ENCODE data around the gene ZNF615. TPM values are rescaled to one million over a fixed set of nuclear protein-coding genes. Genes with fewer than 3 reads are reported as not detected.
"Not testable (repeated sequence)": the region's sequence is repeated elsewhere in the genome, so short reads cannot be mapped to it uniquely, and the experiment has no call there.

Gene ZNF615
- total and polyA plus RNA-seq, 3 donors from 2014 or later = 4.7 to 10.3 (median 8.8) TPM

DNA sequence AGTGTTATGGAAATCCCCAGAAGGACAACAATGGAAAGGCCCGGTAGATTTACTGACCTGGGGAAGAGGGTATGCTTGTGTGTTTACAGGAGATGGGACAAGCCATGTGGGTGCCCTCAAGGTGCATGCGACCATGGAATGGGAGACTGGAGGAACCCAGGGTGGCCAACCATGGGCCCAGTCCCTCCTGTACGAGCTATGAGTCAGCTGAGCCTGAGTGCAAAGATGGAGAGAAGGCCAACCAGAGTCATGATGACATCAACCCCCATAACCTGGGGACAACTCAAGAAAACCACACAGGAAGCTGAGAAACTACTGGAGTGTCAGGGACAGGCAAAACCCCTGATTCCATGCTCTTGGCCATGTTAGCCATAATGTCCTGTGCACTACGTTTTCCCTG is 29.1 kb downstream of the ZNF615 start:
- TF ChIP-seq, protein P1, sequence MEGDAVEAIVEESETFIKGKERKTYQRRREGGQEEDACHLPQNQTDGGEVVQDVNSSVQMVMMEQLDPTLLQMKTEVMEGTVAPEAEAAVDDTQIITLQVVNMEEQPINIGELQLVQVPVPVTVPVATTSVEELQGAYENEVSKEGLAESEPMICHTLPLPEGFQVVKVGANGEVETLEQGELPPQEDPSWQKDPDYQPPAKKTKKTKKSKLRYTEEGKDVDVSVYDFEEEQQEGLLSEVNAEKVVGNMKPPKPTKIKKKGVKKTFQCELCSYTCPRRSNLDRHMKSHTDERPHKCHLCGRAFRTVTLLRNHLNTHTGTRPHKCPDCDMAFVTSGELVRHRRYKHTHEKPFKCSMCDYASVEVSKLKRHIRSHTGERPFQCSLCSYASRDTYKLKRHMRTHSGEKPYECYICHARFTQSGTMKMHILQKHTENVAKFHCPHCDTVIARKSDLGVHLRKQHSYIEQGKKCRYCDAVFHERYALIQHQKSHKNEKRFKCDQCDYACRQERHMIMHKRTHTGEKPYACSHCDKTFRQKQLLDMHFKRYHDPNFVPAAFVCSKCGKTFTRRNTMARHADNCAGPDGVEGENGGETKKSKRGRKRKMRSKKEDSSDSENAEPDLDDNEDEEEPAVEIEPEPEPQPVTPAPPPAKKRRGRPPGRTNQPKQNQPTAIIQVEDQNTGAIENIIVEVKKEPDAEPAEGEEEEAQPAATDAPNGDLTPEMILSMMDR (IDR thresholded peaks at IDR 0.05) = no peak
- H3K4me3 ChIP-seq = no peak overlapping the region
- no peak overlapping the region for H3K27ac ChIP-seq
- H3K36me3 ChIP-seq (ENCODE audit: low read depth, missing control alignments) = no peaks in the 10 kb centered on the region
- 91 to 97% methylated on average over 4 of the region's 4 CpGs for WGBS, 2 donors
- H3K4me1 ChIP-seq = peaks cover 9% of the 10 kb centered on the region
- no peaks in the 10 kb centered on the region for H3K9me3 ChIP-seq
- intact Hi-C loops (cut with DNase I; ENCODE audit: low total_unique reads) = no loop called here
- DNase-seq = no peak
- H3K27me3 ChIP-seq = no peaks in the 10 kb centered on the region

DNA sequence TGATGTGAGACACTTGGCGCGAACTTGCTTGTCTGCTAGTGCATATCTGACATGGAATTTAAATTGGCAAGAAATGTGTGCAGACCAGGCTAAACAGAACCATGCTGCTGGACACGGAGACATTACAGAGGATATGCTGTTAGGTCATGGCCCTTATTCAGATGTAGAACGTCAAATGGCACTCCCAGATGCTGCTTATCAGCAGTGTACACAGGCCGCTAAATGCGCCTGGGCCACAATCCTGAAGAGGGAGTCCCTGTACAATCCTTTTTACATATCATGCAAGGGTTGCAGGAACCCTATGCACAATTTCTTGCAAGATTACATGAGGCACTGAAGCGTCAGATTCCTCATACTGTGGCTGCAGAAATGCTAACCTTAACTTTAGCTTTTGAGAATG is 30.7 kb downstream of the ZNF615 start:
- intact Hi-C loops (cut with DNase I; ENCODE audit: low total_unique reads) = no loop called here
- Histone ChIP-seq H3K9me3 (no peaks in the 10 kb centered on the region), H3K27ac (no peak overlapping the region), H3K36me3 (ENCODE audit: low read depth, missing control alignments) (no peaks in the 10 kb centered on the region), H3K4me3 (no peak overlapping the region), H3K4me1 (peaks cover 3% of the 10 kb centered on the region), H3K27me3 (no peaks in the 10 kb centered on the region)
- 60 to 84% methylated on average over 6 to 7 of the region's 7 CpGs for WGBS, 2 donors
- TF ChIP-seq POLR2A (IDR thresholded peaks at IDR 0.05) = no peak
- TF ChIP-seq, protein P1 (IDR thresholded peaks at IDR 0.05) = no peak
- no peak for DNase-seq

DNA sequence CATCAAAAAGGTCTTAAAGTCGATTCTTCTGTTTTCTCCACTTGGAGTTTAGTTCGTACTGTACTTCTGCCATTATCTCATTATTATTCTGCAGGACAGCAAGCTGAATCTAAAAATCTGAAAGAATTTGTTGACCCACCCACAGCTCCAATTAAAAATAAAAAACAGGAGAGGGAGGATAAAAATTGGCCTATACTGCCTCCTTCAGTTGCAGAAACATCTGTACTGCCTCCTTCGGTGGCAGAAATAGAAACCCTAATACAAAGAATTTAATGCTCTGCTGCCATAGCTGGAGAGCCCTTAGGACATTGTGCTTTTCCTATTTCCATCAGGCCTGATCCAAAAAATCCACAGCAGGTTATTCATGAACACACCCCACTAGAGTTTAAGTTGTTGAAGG is 31.2 kb downstream of the ZNF615 start:
- intact Hi-C loops (cut with DNase I; ENCODE audit: low total_unique reads) = no loop called here
- no peak for TF ChIP-seq POLR2A (IDR thresholded peaks at IDR 0.05)
- TF ChIP-seq, protein P1 (IDR thresholded peaks at IDR 0.05) = no peak
- WGBS, 2 donors = 84 to 88% methylated on average over 3 of the region's 3 CpGs
- Histone ChIP-seq H3K27ac (no peak overlapping the region), H3K9me3 (no peaks in the 10 kb centered on the region), H3K27me3 (no peaks in the 10 kb centered on the region), H3K36me3 (ENCODE audit: low read depth, missing control alignments) (no peaks in the 10 kb centered on the region), H3K4me1 (no peaks in the 10 kb centered on the region), H3K4me3 (no peak overlapping the region)
- no peak for DNase-seq

DNA sequence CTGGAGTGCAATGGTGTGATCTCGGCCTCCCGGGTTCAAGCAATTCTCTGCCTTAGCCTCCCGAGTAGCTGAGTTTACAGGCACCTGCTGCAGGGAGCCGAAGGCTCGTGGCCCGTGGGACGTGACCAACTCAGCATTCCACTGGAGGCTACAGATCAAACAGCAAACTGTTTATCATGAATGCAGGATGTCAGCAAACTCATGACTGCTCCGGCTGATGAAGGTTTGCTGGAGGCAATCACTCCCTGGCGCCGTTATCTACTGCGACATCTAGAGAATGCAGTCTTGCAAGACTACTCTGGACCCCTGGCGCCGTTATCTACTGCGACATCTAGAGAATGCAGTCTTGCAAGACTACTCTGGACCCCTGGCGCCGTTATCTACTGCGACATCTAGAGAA is 32.2 kb downstream of the ZNF615 start:
- H3K9me3 ChIP-seq; intact Hi-C loops (cut with DNase I; ENCODE audit: low total_unique reads): not testable (repeated sequence)

DNA sequence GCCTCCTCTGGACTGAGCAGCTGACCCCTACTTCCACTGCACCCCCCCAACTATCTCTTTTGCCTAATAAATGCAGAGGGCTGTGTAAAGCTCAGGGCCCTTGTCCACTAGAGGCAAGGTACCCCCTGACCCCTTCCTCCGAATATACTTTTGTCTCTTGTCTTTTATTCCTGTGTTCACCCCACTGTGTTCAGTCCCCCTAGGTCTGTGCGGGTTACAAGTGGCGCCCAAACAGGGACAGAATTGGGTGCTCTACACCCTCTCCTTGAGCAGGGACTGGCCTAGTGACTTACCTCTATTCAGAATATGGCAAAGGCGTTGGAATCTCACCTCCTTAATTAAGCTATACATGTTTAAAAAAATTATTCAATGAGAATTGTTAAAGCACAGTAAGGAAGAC is 36.4 kb downstream of the ZNF615 start:
- Histone ChIP-seq H3K27me3 (no peaks in the 10 kb centered on the region), H3K27ac (no peak overlapping the region), H3K9me3 (no peaks in the 10 kb centered on the region), H3K4me3 (no peak overlapping the region), H3K4me1 (no peaks in the 10 kb centered on the region), H3K36me3 (ENCODE audit: low read depth, missing control alignments) (peaks cover 3% of the 10 kb centered on the region)
- 96 to 98% methylated on average over 4 of the region's 4 CpGs for WGBS, 2 donors
- TF ChIP-seq, protein P1 (IDR thresholded peaks at IDR 0.05) = no peak
- TF ChIP-seq POLR2A (IDR thresholded peaks at IDR 0.05) = no peak
- intact Hi-C loops (cut with DNase I; ENCODE audit: low total_unique reads) = no loop called here
- no peak for DNase-seq

More for the DNA sequence above, 32.2 kb downstream of the ZNF615 start:
- 96% methylated on average over 17 of the region's 17 CpGs for WGBS, 2 donors
- not testable (repeated sequence) for H3K36me3 ChIP-seq (ENCODE audit: low read depth, missing control alignments); DNase-seq; H3K27me3 ChIP-seq; H3K4me3 ChIP-seq; H3K27ac ChIP-seq; H3K4me1 ChIP-seq

Data from testis (tissue), 3 donors.